Hepatocyte (in vitro differentiated cells): Measurements from ENCODE around the gene FBXW11. TPM values are rescaled to one million over a fixed set of nuclear protein-coding genes. Genes with fewer than 3 reads are reported as not detected.

Experiments
- DNase-seq: peaks from one replicate; pipeline ENCODE4 v3.0.0-alpha.2; 2016; ENCODE audit warnings: low spot score
- H2AFZ ChIP-seq: fragments of 200-600 bp; sonication (generic); 2 replicates; pipeline ENCODE4 v1.6.0; 2016; ENCODE audit warnings: antibody characterized with exemption, mild to moderate bottlenecking
- H3K27ac ChIP-seq: fragments of 200-600 bp; sonication (generic); 2 replicates; pipeline ENCODE4 v1.5.1; 2016; ENCODE audit warnings: mild to moderate bottlenecking
- H3K27me3 ChIP-seq: fragments of 200-600 bp; sonication (generic); 2 replicates; pipeline ENCODE4 v1.6.1; 2016
- H3K36me3 ChIP-seq: fragments of 200-600 bp; sonication (generic); replicated peaks from 2 replicates; pipeline ENCODE4 v1.5.1; 2016; ENCODE audit warnings: low read depth; ENCODE audit not compliant: insufficient read depth
- H3K4me1 ChIP-seq: fragments of 200-600 bp; sonication (generic); 2 replicates; pipeline ENCODE4 v1.5.1; 2016; ENCODE audit warnings: mild to moderate bottlenecking, moderate library complexity; ENCODE audit not compliant: insufficient read depth
- H3K4me2 ChIP-seq: fragments of 200-600 bp; sonication (generic); 2 replicates; pipeline ENCODE4 v1.6.0; 2016
- H3K4me3 ChIP-seq: fragments of 200-600 bp; sonication (generic); 2 replicates; pipeline ENCODE4 v1.5.1; 2016; ENCODE audit warnings: mild to moderate bottlenecking
- H3K79me2 ChIP-seq: fragments of 200-600 bp; sonication (generic); 2 replicates; pipeline ENCODE4 v1.6.0; 2017; ENCODE audit warnings: mild to moderate bottlenecking
- H3K9me2 ChIP-seq: fragments of 200-600 bp; sonication (generic); replicated peaks from 2 replicates; pipeline ENCODE4 v1.6.0; 2017; ENCODE audit warnings: mild to moderate bottlenecking; ENCODE audit not compliant: insufficient read depth
- H3K9me3 ChIP-seq: fragments of 200-600 bp; sonication (generic); 2 replicates; pipeline ENCODE4 v1.5.1; 2016; ENCODE audit warnings: low read depth, mild to moderate bottlenecking
- H4K20me1 ChIP-seq: fragments of 200-600 bp; sonication (generic); 2 replicates; pipeline ENCODE4 v1.6.0; 2016; ENCODE audit warnings: mild to moderate bottlenecking; ENCODE audit not compliant: insufficient read depth, poor library complexity, severe bottlenecking
- EZH2 ChIP-seq: fragments of 200-600 bp; sonication (generic); IDR thresholded peaks from 2 replicates; pipeline ENCODE4 v1.6.1; 2016; ENCODE audit warnings: antibody characterized with exemption, mild to moderate bottlenecking, borderline replicate concordance
- EZH2phosphoT487 ChIP-seq: fragments of 200-600 bp; sonication (generic); IDR thresholded peaks from one replicate; pipeline ENCODE4 v1.6.1; 2018; ENCODE audit warnings: antibody characterized with exemption, mild to moderate bottlenecking, low read depth, moderate library complexity; ENCODE audit not compliant: unreplicated experiment, severe bottlenecking
- WGBS: methylation state at CpG from one replicate; pipeline ENCODE4 v1.1.6; 2016; ENCODE audit warnings: low lambda C conversion rate; ENCODE audit errors: missing lambda C conversion rate; 5-methylcytosine and 5-hydroxymethylcytosine counted together
- polyA plus RNA-seq: library from polyadenylated mRNA; unstranded; fragments of >200 nt; fragmentation: Nextera tagmentation; extraction: Ambion mirVana; gene quantifications from 2 replicates; pipeline ENCODE4 v1.2.1, GENCODE V29; 2016
- total RNA-seq: library from RNA; depleted of rRNA; stranded (reverse); fragments of >200 nt; gene quantifications from 2 replicates; pipeline ENCODE4 v1.2.3, GENCODE V29; 2014
- TF ChIP-seq, protein P1 (sequence below): fragments of 200-600 bp; sonication (generic); IDR thresholded peaks from 2 replicates; pipeline ENCODE4 v1.5.1; 2016; ENCODE audit warnings: antibody characterized with exemption, mild to moderate bottlenecking; ENCODE audit not compliant: poor library complexity

FBXW11 gene
- total and polyA plus RNA-seq, 2 experiments from 2014 or later = 38.0 to 73.4 TPM

DNA sequence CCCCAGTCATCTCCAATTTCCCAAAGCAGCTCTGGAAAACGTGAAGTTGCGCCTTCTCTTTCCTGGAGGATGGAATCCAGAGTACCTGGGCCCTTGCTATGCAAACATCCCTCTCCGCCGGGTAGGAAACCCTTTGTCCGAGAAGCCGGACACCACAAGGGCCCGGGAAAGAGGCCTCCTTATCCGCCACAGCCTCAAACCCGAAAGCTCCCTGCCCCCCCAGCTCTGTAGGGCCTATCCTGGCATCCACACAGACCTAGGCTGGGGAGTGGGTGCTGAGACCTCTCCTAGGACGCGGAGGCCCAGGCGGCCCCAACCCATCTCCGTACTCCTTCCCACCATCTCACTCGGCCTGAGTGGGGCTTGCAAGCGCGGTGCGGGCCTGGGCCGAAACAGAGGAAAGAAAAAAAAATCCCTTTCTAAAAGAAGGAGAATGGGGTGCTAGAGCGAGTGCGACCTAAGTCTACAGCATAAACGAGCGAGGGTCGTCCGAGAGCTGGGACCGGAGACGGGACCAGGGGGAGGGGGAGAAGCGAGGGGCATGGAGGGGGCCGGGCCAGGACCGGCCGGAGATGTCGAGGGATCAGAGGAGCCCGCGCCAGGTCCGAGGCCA, 624 bp downstream of the FBXW11 start:
- TF ChIP-seq EZH2phosphoT487 (no peak), EZH2 (no peak)
- TF ChIP-seq, protein P1, sequence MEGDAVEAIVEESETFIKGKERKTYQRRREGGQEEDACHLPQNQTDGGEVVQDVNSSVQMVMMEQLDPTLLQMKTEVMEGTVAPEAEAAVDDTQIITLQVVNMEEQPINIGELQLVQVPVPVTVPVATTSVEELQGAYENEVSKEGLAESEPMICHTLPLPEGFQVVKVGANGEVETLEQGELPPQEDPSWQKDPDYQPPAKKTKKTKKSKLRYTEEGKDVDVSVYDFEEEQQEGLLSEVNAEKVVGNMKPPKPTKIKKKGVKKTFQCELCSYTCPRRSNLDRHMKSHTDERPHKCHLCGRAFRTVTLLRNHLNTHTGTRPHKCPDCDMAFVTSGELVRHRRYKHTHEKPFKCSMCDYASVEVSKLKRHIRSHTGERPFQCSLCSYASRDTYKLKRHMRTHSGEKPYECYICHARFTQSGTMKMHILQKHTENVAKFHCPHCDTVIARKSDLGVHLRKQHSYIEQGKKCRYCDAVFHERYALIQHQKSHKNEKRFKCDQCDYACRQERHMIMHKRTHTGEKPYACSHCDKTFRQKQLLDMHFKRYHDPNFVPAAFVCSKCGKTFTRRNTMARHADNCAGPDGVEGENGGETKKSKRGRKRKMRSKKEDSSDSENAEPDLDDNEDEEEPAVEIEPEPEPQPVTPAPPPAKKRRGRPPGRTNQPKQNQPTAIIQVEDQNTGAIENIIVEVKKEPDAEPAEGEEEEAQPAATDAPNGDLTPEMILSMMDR = no peak
- peak overlapping the region; percentile 92 for H3K4me2 ChIP-seq
- H4K20me1 ChIP-seq = peaks cover 43% of the 10 kb centered on the region
- no peaks in the 10 kb centered on the region for H3K27me3 ChIP-seq
- DNase-seq = peak; percentile 53
- 2% methylated on average over 25 of the region's 34 CpGs for WGBS
- no peaks in the 10 kb centered on the region for H3K9me2 ChIP-seq
- peak overlapping the region; percentile 85 for H2AFZ ChIP-seq
- peaks cover 28% of the 10 kb centered on the region for H3K4me1 ChIP-seq
- no peaks in the 10 kb centered on the region for H3K9me3 ChIP-seq
- no peaks in the 10 kb centered on the region for H3K36me3 ChIP-seq
- H3K79me2 ChIP-seq = peaks cover 58% of the 10 kb centered on the region
- peak overlapping the region; percentile 98 for H3K27ac ChIP-seq
- H3K4me3 ChIP-seq = peak overlapping the region; percentile 56

DNA sequence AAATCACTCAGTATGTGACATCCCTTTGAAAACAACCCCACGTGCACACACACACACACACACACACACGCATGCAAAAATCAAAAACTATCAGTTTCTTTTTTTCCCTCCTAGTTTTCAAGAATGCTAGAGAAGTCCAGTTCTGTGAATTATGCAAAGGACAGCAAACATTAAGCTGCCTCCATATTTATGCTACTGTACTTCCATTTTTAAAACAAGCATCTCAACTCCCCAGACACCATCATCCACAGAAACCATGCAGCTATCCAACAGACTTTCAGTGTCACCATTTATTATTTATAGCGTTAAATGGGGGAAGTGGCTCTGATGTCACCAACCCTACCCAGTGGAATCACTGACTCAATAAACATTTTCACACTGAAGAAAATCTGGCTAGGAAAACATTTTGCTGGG, 1.6 kb downstream of the FBXW11 start:
- Histone ChIP-seq H3K36me3 (no peaks in the 10 kb centered on the region), H4K20me1 (peaks cover 51% of the 10 kb centered on the region), H3K4me2 (peak overlapping the region; percentile 92), H3K27ac (peak overlapping the region; percentile 98), H3K27me3 (no peaks in the 10 kb centered on the region), H3K4me3 (peak overlapping the region; percentile 56), H3K9me3 (no peaks in the 10 kb centered on the region), H2AFZ (no peak overlapping the region), H3K79me2 (peaks cover 68% of the 10 kb centered on the region), H3K9me2 (no peaks in the 10 kb centered on the region), H3K4me1 (peaks cover 28% of the 10 kb centered on the region)
- no peak for TF ChIP-seq EZH2phosphoT487
- TF ChIP-seq, protein P1 = no peak
- no peak for TF ChIP-seq EZH2
- DNase-seq = no peak
- WGBS = 43% methylated on average over 3 of the region's 3 CpGs

DNA sequence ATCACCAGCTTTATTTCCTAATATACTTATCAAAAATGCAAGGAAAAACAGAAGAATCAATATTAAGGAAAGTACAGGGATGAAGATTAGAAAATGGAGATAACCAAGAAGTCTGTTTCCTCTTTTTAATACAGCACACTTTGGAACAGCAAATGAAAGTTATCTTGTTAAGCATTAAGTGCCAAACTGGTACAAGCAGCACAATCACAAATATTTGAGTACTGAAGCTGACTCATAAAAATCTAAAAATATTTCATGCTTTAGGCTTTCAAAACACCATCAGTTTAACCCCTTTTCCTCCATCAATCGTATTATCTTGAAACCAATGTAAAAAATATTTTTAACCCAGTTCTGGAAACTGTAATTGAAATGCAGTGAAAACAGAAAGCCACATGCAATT, 2.7 kb downstream of the FBXW11 start:
- TF ChIP-seq, protein P1 = no peak
- no peak for TF ChIP-seq EZH2phosphoT487
- no peak for TF ChIP-seq EZH2
- no peak overlapping the region for H3K4me3 ChIP-seq
- peaks cover 28% of the 10 kb centered on the region for H3K4me1 ChIP-seq
- H2AFZ ChIP-seq = no peak overlapping the region
- WGBS = 76% methylated on average over 1 of the region's 1 CpG
- no peaks in the 10 kb centered on the region for H3K9me2 ChIP-seq
- no peak for DNase-seq
- H3K36me3 ChIP-seq = no peaks in the 10 kb centered on the region
- H3K4me2 ChIP-seq = peak overlapping the region; percentile 92
- no peaks in the 10 kb centered on the region for H3K9me3 ChIP-seq
- H3K79me2 ChIP-seq = peaks cover 79% of the 10 kb centered on the region
- no peaks in the 10 kb centered on the region for H3K27me3 ChIP-seq
- peak overlapping the region; percentile 98 for H3K27ac ChIP-seq
- peaks cover 62% of the 10 kb centered on the region for H4K20me1 ChIP-seq
